OCI-LY7 (cell line): ENCODE measurements around the gene WNT1. TPM values are rescaled to one million over a fixed set of nuclear protein-coding genes. Genes with fewer than 3 reads are reported as not detected.

Experiments used
- BruUV-seq: library from RNA; stranded (reverse); fragments of 400-500 nt; replicated peaks from 2 replicates; lab custom pipeline; 2021; lab: Mats Ljungman, UMichigan
- CTCF ChIA-PET: fragments of 300-600 bp; sonication (Branson Sonifier 250); formaldehyde crosslinking; loops from one replicate; lab custom pipeline; 2022; ENCODE audit warnings: antibody characterized with exemption; ENCODE audit not compliant: unreplicated experiment; lab: Charles Lee
- POLR2A ChIA-PET: fragments of 300-600 bp; sonication (Branson Sonifier 250); formaldehyde crosslinking; loops from one replicate; lab custom pipeline; 2022; ENCODE audit warnings: antibody characterized with exemption; lab: Charles Lee
- DNase-seq: peaks from one replicate; pipeline ENCODE4 v3.0.0-alpha.2; 2015; ENCODE audit warnings: low spot score
- H2AFZ ChIP-seq: fragments of 200-600 bp; sonication (generic), shearing (Covaris generic); 2 replicates; pipeline ENCODE4 v1.6.1; 2014; ENCODE audit warnings: mild to moderate bottlenecking, antibody characterized with exemption, low read length, moderate library complexity
- H3K27ac ChIP-seq: fragments of 200-600 bp; sonication (generic); 2 replicates; pipeline ENCODE4 v1.5.1; 2014; ENCODE audit warnings: mixed run types, low read depth, mild to moderate bottlenecking, moderate library complexity, low read length, inconsistent platforms; ENCODE audit not compliant: poor library complexity, severe bottlenecking
- H3K36me3 ChIP-seq: fragments of 200-600 bp; sonication (generic); 2 replicates; pipeline ENCODE4 v1.6.1; 2014; ENCODE audit warnings: mild to moderate bottlenecking, antibody characterized with exemption, low read length, moderate library complexity, mixed read lengths; ENCODE audit not compliant: insufficient read depth
- H3K4me1 ChIP-seq: fragments of 200-600 bp; sonication (generic); 2 replicates; pipeline ENCODE4 v1.5.1; 2014; ENCODE audit warnings: mild to moderate bottlenecking, low read length; ENCODE audit not compliant: insufficient read depth, poor library complexity, severe bottlenecking
- H3K4me2 ChIP-seq: fragments of 200-600 bp; sonication (generic); 2 replicates; pipeline ENCODE4 v1.6.1; 2014; ENCODE audit warnings: mild to moderate bottlenecking, low read length
- H3K4me3 ChIP-seq: fragments of 200-600 bp; sonication (generic); 2 replicates; pipeline ENCODE4 v1.5.1; 2014; ENCODE audit warnings: mild to moderate bottlenecking, low read depth, low read length; ENCODE audit not compliant: poor library complexity, severe bottlenecking
- H3K79me2 ChIP-seq: fragments of 200-600 bp; sonication (generic); 2 replicates; pipeline ENCODE4 v1.6.1; 2016; ENCODE audit warnings: low read depth, mild to moderate bottlenecking, low read length, moderate library complexity, mixed read lengths; ENCODE audit not compliant: insufficient read depth
- H3K9me2 ChIP-seq: fragments of 200-600 bp; sonication (generic); 2 replicates; pipeline ENCODE4 v1.6.1; 2016; ENCODE audit warnings: mild to moderate bottlenecking, low read length, mixed read lengths; ENCODE audit not compliant: insufficient read depth
- H3K9me3 ChIP-seq: fragments of 200-600 bp; sonication (generic); 2 replicates; pipeline ENCODE4 v1.6.1; 2014; ENCODE audit warnings: mild to moderate bottlenecking, mixed run types, low read length, mixed read lengths
- H4K20me1 ChIP-seq: fragments of 200-600 bp; sonication (generic); 2 replicates; pipeline ENCODE4 v1.6.1; 2014; ENCODE audit warnings: mild to moderate bottlenecking, antibody characterized with exemption, low read length, moderate library complexity, mixed read lengths; ENCODE audit not compliant: insufficient read depth
- CTCF ChIP-seq: fragments of 200-600 bp; sonication (generic); conservative IDR thresholded peaks from 2 replicates; pipeline ENCODE4 v1.5.1; 2014; ENCODE audit warnings: mild to moderate bottlenecking, antibody characterized with exemption, low read length, moderate library complexity, mixed read lengths
- EZH2phosphoT487 ChIP-seq: fragments of 200-600 bp; sonication (generic); IDR thresholded peaks from 2 replicates; pipeline ENCODE4 v1.6.1; 2018; ENCODE audit warnings: low read depth, borderline replicate concordance, mild to moderate bottlenecking, mixed run types, antibody characterized with exemption, low read length, moderate library complexity, mixed read lengths
- intact Hi-C: fragments of 100-400 bp; cut with micrococcal nuclease; formaldehyde crosslinking; loops from one replicate; pipeline ENCODE4 v1.10.0; 2022; ENCODE audit not compliant: unreplicated experiment
- total RNA-seq, 2 experiments: library from RNA; depleted of rRNA in 1 of 2; stranded (reverse); fragments of >200 nt in 1 of 2; shearing (Covaris generic) in 1 of 2; gene quantifications; 2 replicates each; pipeline ENCODE4 v1.2.3, GENCODE V29; 2014 to 2022

The WNT1 gene
- total RNA-seq, 2 experiments from 2014 or later, result not detected

- Histone ChIP-seq H3K4me2 (no peak overlapping the region), H3K27ac (no peak overlapping the region), H3K36me3 (peaks cover 99% of the 10 kb centered on the region), H3K9me3 (no peaks in the 10 kb centered on the region), H3K4me1 (no peaks in the 10 kb centered on the region), H3K9me2 (no peaks in the 10 kb centered on the region), H2AFZ (no peak overlapping the region), H4K20me1 (no peaks in the 10 kb centered on the region), H3K4me3 (no peak overlapping the region), H3K79me2 (no peaks in the 10 kb centered on the region)
- no peak for DNase-seq
- CTCF ChIA-PET, result no interaction called here
- POLR2A ChIA-PET, result interaction anchor here (0.7 kb wide), 1 partner anchor 426 kb away, joined by 6 read pairs; no protein-coding TSS in a partner anchor
- BruUV-seq, result no TSS peak
- intact Hi-C loops, result no loop called here
- no peak for TF ChIP-seq EZH2phosphoT487
- no peak for TF ChIP-seq CTCF
Measured at GRCh38 chr12:49028666-49029275, 50.6 kb downstream of the WNT1 start.

- Histone ChIP-seq H3K9me2 (no peaks in the 10 kb centered on the region), H3K4me1 (no peaks in the 10 kb centered on the region), H2AFZ (no peak overlapping the region), H3K27ac (no peak overlapping the region), H3K4me2 (no peak overlapping the region), H3K4me3 (no peak overlapping the region), H3K79me2 (no peaks in the 10 kb centered on the region), H3K36me3 (peaks cover 100% of the 10 kb centered on the region), H4K20me1 (no peaks in the 10 kb centered on the region), H3K9me3 (no peaks in the 10 kb centered on the region)
- TF ChIP-seq EZH2phosphoT487, result no peak
- no peak for TF ChIP-seq CTCF
- ChIA-PET CTCF (no interaction called here), POLR2A (interaction anchor here (0.7 to 1.5 kb wide), 2 partner anchors 11 to 12 kb away, joined by 5 read pairs; partner anchors contain the start of gene PRKAG1)
- no peak for DNase-seq
- intact Hi-C loops, result no loop called here
- BruUV-seq, result no TSS peak
Measured at GRCh38 chr12:49030119-49030518, 52.0 kb downstream of the WNT1 start.
